Cardiac muscle cell (in vitro differentiated cells and primary cell): ENCODE results near the gene ARF1. TPM values are rescaled to one million over a fixed set of nuclear protein-coding genes. Genes with fewer than 3 reads are reported as not detected.

Experiments used
- DNase-seq, 2 donors: peaks; one replicate each; pipeline versions ENCODE4 v3.0.0 to v3.0.0-alpha.2; 2010 to 2017; ENCODE audit warnings: low read depth in 1 of 2, low spot score in 1 of 2
- H3K27ac ChIP-seq: fragments of 200-600 bp; sonication (generic); 2 replicates; pipeline ENCODE4 v1.5.1; 2016
- H3K27me3 ChIP-seq: fragments of 200-600 bp; sonication (generic); 2 replicates; pipeline ENCODE4 v1.6.0; 2016; ENCODE audit warnings: control low read depth
- H3K36me3 ChIP-seq: fragments of 200-600 bp; sonication (generic); 2 replicates; pipeline ENCODE4 v1.5.1; 2016; ENCODE audit warnings: control low read depth
- H3K4me1 ChIP-seq: fragments of 200-600 bp; sonication (generic); 2 replicates; pipeline ENCODE4 v1.8.1; 2017; ENCODE audit warnings: low read depth, mild to moderate bottlenecking, mixed run types
- H3K4me3 ChIP-seq: fragments of 200-600 bp; sonication (generic); 2 replicates; pipeline ENCODE4 v1.5.1; 2016; ENCODE audit warnings: mild to moderate bottlenecking
- H3K9me3 ChIP-seq: fragments of 200-600 bp; sonication (generic); 2 replicates; pipeline ENCODE4 v1.5.1; 2017; ENCODE audit warnings: low read depth, mild to moderate bottlenecking, control low read depth
- CTCF ChIP-seq: IDR thresholded peaks from 2 replicates; pipeline ENCODE4 v1.5.1; 2012; ENCODE audit warnings: low read depth, mild to moderate bottlenecking, low read length
- polyA plus RNA-seq: library from polyadenylated mRNA; unstranded; fragments of >200 nt; fragmentation: Nextera tagmentation; extraction: Ambion mirVana; gene quantifications from 2 replicates; pipeline ENCODE4 v1.2.1, GENCODE V29; 2016
- total RNA-seq: library from RNA; depleted of rRNA; stranded (reverse); fragments of >200 nt; gene quantifications from 2 replicates; pipeline ENCODE4 v1.2.3, GENCODE V29; 2016

The ARF1 gene
- total and polyA plus RNA-seq, 2 experiments from 2014 or later = 499 to 662 TPM

DNA sequence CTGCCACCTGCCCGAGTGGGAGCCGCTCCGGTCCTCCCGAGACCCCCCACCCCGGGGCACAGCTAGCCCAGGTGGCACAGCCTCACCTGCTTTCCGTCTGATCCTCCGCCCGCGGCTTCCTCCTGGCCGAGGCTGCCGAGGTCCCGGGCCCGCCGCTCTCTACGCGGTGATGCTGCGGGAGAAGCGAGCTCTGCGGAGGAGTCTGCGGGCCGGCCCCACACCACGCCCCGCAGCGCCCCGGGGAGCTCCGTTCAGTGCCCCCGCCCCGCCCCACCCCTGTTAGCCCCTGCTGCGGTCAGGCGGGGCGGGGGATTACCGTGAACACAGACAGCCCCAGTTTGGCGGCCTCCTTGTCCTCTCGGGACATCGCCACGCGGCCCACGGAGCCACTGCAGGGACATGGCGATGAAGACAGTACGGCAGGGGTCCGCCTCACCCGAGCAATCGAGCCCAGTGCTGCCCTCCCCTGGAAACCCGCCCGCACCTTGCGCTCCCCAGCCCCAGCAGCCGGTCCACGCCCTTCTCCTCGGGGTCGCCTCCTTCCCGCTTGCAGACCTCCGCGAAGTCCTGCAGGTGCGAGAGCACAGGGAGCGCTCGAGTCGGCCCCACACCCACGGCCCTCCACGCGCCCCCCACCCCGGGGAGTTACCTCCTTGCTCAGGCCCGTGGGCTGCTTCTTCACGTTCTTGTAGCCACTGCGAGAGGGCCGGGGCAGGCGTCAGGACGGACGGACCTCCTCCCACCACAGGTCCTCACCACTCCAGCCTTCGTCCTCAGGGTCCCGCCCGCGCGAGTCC is 19.7 kb downstream of the ARF1 start:
- peak overlapping the region; percentile 90 for H3K27ac ChIP-seq

GRCh38 chr1:228102791-228103620 is 20.5 kb downstream of the ARF1 start, which contains the start of gene C1orf35:
C1orf35 (minus strand) TSS chr1:228103325; CDS start chr1:228103227, 98 bp downstream.
- H3K4me3 ChIP-seq = peak within 1 kb of the TSS; percentile 92
- TF ChIP-seq CTCF = no peak
- peak; percentile 93 to 95 for DNase-seq
- no peaks in the 10 kb centered on the region for H3K4me1 ChIP-seq
- H3K27me3 ChIP-seq = no peaks in the 10 kb centered on the region
- H3K36me3 ChIP-seq = peaks cover 28% of the 10 kb centered on the region
- no peaks in the 10 kb centered on the region for H3K9me3 ChIP-seq
- peak within 1 kb of the TSS; percentile 90 for H3K27ac ChIP-seq

More for the DNA sequence above, 19.7 kb downstream of the ARF1 start:
- H3K4me3 ChIP-seq = peak overlapping the region; percentile 92
- TF ChIP-seq CTCF = peak; percentile 15
- H3K27me3 ChIP-seq = no peaks in the 10 kb centered on the region
- DNase-seq = peak; percentile 30 to 51
- H3K36me3 ChIP-seq = peaks cover 30% of the 10 kb centered on the region
- no peaks in the 10 kb centered on the region for H3K9me3 ChIP-seq
- H3K4me1 ChIP-seq = no peaks in the 10 kb centered on the region

- no peak for TF ChIP-seq CTCF
- DNase-seq = no peak
These were observed 22.2 kb downstream of the ARF1 start for GRCh38 chr1:228104526-228105269.

GRCh38 chr1:228105270-228105995 is 22.9 kb downstream of the ARF1 start:
- H3K27ac ChIP-seq = no peak overlapping the region
- H3K4me3 ChIP-seq = no peak overlapping the region
- no peak for TF ChIP-seq CTCF
- DNase-seq = no peak
- no peaks in the 10 kb centered on the region for H3K9me3 ChIP-seq
- no peaks in the 10 kb centered on the region for H3K4me1 ChIP-seq
- H3K27me3 ChIP-seq = no peaks in the 10 kb centered on the region
- peaks cover 9% of the 10 kb centered on the region for H3K36me3 ChIP-seq

More at GRCh38 chr1:228104526-228105269, 22.2 kb downstream of the ARF1 start:
- Histone ChIP-seq H3K36me3 (peaks cover 11% of the 10 kb centered on the region), H3K4me1 (no peaks in the 10 kb centered on the region), H3K27me3 (no peaks in the 10 kb centered on the region), H3K27ac (peak overlapping the region; percentile 11), H3K4me3 (no peak overlapping the region), H3K9me3 (no peaks in the 10 kb centered on the region)
